Cardiac septum (tissue), 1 donor: ENCODE measurements around the gene FAM13A. TPM values are rescaled to one million over a fixed set of nuclear protein-coding genes. Genes with fewer than 3 reads are reported as not detected.
A peak's percentile ranks its signal among the peaks of the same experiment; 100 is the strongest.

Experiments
- DNase-seq: peaks from one replicate; pipeline ENCODE4 v3.0.0-alpha.2; 2020; ENCODE audit warnings: low spot score
- intact Hi-C: fragments of 100-400 bp; cut with DNase I; formaldehyde crosslinking; loops from one replicate; pipeline ENCODE4 v1.14.0; 2022
- total RNA-seq: library from RNA; stranded (reverse); fragmentation: NEBNext Ultra II Directional; extraction: Animal tissue kit (Norgen Biotek cat#: 25700); gene quantifications from one replicate; pipeline ENCODE4 v1.2.1, GENCODE V29; 2021
- donor health status: DM: no; HTN: no; CAD: no.

Gene FAM13A
- total RNA-seq, 1 donor from 2014 or later, result 6.6 TPM

- no peak for DNase-seq
- intact Hi-C loops, result no loop called here
These were observed 336.2 kb downstream of the FAM13A start for GRCh38 chr4:88720451-88721428.

- DNase-seq, result no peak
- intact Hi-C loops, result no loop called here
These were observed 337.6 kb downstream of the FAM13A start for GRCh38 chr4:88719381-88719780.

GRCh38 chr4:88718098-88718497 is 338.9 kb downstream of the FAM13A start:
- intact Hi-C loops, result no loop called here
- no peak for DNase-seq

- intact Hi-C loops, result no loop called here
- no peak for DNase-seq
These were observed 343.2 kb downstream of the FAM13A start for GRCh38 chr4:88713782-88714181.

- no peak for DNase-seq
- intact Hi-C loops, result loop anchor here (5.0 kb wide), 2 partner anchors 92 to 312 kb away; no protein-coding TSS in a partner anchor
These were observed 347.0 kb downstream of the FAM13A start for GRCh38 chr4:88709989-88710388.

- intact Hi-C loops, result loop anchor here (5.0 kb wide), 2 partner anchors 96 to 316 kb away; no protein-coding TSS in a partner anchor
- DNase-seq, result no peak
These were observed 350.4 kb downstream of the FAM13A start for GRCh38 chr4:88706574-88706973.

GRCh38 chr4:88705805-88706492 is 351.0 kb downstream of the FAM13A start:
- DNase-seq, result no peak
- intact Hi-C loops, result loop anchor here (5.0 kb wide), 2 partner anchors 96 to 316 kb away; no protein-coding TSS in a partner anchor

- DNase-seq, result no peak
- intact Hi-C loops, result loop anchor here (5.0 kb wide), 2 partner anchors 97 to 317 kb away; no protein-coding TSS in a partner anchor
These were observed 351.8 kb downstream of the FAM13A start for GRCh38 chr4:88705223-88705622.

- no peak for DNase-seq
- intact Hi-C loops, result no loop called here
These were observed 354.2 kb downstream of the FAM13A start for GRCh38 chr4:88702782-88703181.

- no peak for DNase-seq
- intact Hi-C loops, result no loop called here
These were observed 358.5 kb downstream of the FAM13A start for GRCh38 chr4:88698519-88698918.

- intact Hi-C loops, result no loop called here
- peak; percentile 86 for DNase-seq
These were observed 359.2 kb downstream of the FAM13A start, which contains the start of gene NAP1L5 for GRCh38 chr4:88697588-88698329. NAP1L5 (minus strand) TSS chr4:88697829; CDS start chr4:88697754, 75 bp downstream.

- DNase-seq, result no peak
These were observed 359.8 kb downstream of the FAM13A start for GRCh38 chr4:88697141-88697540.

GRCh38 chr4:88696630-88697029 is 360.4 kb downstream of the FAM13A start:
- intact Hi-C loops, result no loop called here
- DNase-seq, result no peak

More at GRCh38 chr4:88697141-88697540, 359.8 kb downstream of the FAM13A start:
- intact Hi-C loops, result no loop called here

- no peak for DNase-seq
- intact Hi-C loops, result no loop called here
These were observed 363.2 kb downstream of the FAM13A start for GRCh38 chr4:88693792-88694191.

- intact Hi-C loops, result no loop called here
- DNase-seq, result no peak
These were observed 366.6 kb downstream of the FAM13A start for GRCh38 chr4:88690355-88690754.

- no peak for DNase-seq
- intact Hi-C loops, result no loop called here
These were observed 375.8 kb downstream of the FAM13A start for GRCh38 chr4:88681209-88681608.
